HepG2 (cell line): Measurements from ENCODE around the gene ZNF213. TPM values are rescaled to one million over a fixed set of nuclear protein-coding genes. Genes with fewer than 3 reads are reported as not detected.
A peak's percentile ranks its signal among the peaks of the same experiment; 100 is the strongest.

Experiments used
- ATAD3A ChIP-seq: sonication (generic); formaldehyde crosslinking; IDR thresholded peaks from 2 replicates; pipeline ENCODE4 v1.4.0; 2020; ENCODE audit warnings: missing genetic modification reagents
- CERS6 ChIP-seq: sonication (generic); formaldehyde crosslinking; IDR thresholded peaks from 2 replicates; pipeline ENCODE4 v1.5.0; 2020; ENCODE audit warnings: missing genetic modification reagents
- CREB1 ChIP-seq, 2 experiments: fragments of 450-650 bp in 1 of 2; IDR thresholded peaks; 2 replicates each; pipeline ENCODE4 v1.6.1; 2016 to 2017; ENCODE audit warnings: control low read depth in 1 of 2, mild to moderate bottlenecking in 1 of 2, missing compliant biosample characterization in 1 of 2, missing genetic modification characterization in 1 of 2
- E2F5 ChIP-seq: sonication (generic); formaldehyde crosslinking; conservative IDR thresholded peaks from 2 replicates; pipeline ENCODE4 v1.4.0; 2020; ENCODE audit warnings: missing genetic modification reagents
- FOXM1 ChIP-seq: sonication (generic); formaldehyde crosslinking; IDR thresholded peaks from 2 replicates; pipeline ENCODE4 v1.5.0; 2020; ENCODE audit warnings: missing genetic modification reagents
- GATAD2A ChIP-seq: IDR thresholded peaks from 2 replicates; pipeline ENCODE4 v1.6.1; 2016
- GPN1 ChIP-seq: sonication (generic); formaldehyde crosslinking; IDR thresholded peaks from 2 replicates; pipeline ENCODE4 v1.5.1; 2020; ENCODE audit warnings: missing genetic modification reagents, borderline replicate concordance
- HIVEP1 ChIP-seq: sonication (generic); formaldehyde crosslinking; IDR thresholded peaks from 2 replicates; pipeline ENCODE4 v1.4.0; 2020; ENCODE audit warnings: mild to moderate bottlenecking, missing genetic modification reagents
- HNF4A ChIP-seq: sonication (generic); formaldehyde crosslinking; IDR thresholded peaks from 2 replicates; pipeline ENCODE4 v1.4.0; 2020; ENCODE audit warnings: missing genetic modification reagents
- HNRNPLL ChIP-seq: fragments of 200-400 bp; formaldehyde crosslinking; IDR thresholded peaks from 2 replicates; pipeline ENCODE4 v1.6.1; 2017; ENCODE audit warnings: mild to moderate bottlenecking, low read depth, low read length; ENCODE audit not compliant: poor library complexity, severe bottlenecking
- HOXA9 ChIP-seq: sonication (generic); formaldehyde crosslinking; IDR thresholded peaks from 2 replicates; pipeline ENCODE4 v1.8.1; 2022; ENCODE audit warnings: missing genetic modification reagents, mild to moderate bottlenecking, moderate library complexity, borderline replicate concordance
- HOXD1 ChIP-seq: sonication (generic); formaldehyde crosslinking; IDR thresholded peaks from 2 replicates; pipeline ENCODE4 v1.5.0; 2020; ENCODE audit warnings: missing genetic modification reagents
- JARID2 ChIP-seq: sonication (generic); formaldehyde crosslinking; IDR thresholded peaks from 2 replicates; pipeline ENCODE4 v1.8.1; 2023; ENCODE audit warnings: missing genetic modification reagents, inconsistent platforms; ENCODE audit not compliant: insufficient replicate concordance
- MAFF ChIP-seq: IDR thresholded peaks from 2 replicates; pipeline ENCODE4 v1.6.1; 2011; ENCODE audit warnings: low read depth, low read length, improper control_type of control experiment
- MZF1 ChIP-seq: sonication (generic); formaldehyde crosslinking; IDR thresholded peaks from 2 replicates; pipeline ENCODE4 v1.8.1; 2023; ENCODE audit warnings: mild to moderate bottlenecking, missing genetic modification reagents, borderline replicate concordance
- PHF21A ChIP-seq: sonication (generic); formaldehyde crosslinking; IDR thresholded peaks from 2 replicates; pipeline ENCODE4 v1.5.0; 2020; ENCODE audit warnings: mild to moderate bottlenecking, missing genetic modification reagents
- SATB2 ChIP-seq: sonication (generic); formaldehyde crosslinking; IDR thresholded peaks from 2 replicates; pipeline ENCODE4 v1.5.0; 2020; ENCODE audit warnings: missing genetic modification reagents
- TBL1XR1 ChIP-seq: fragments of 150-350 bp; IDR thresholded peaks from 2 replicates; pipeline ENCODE4 v1.6.1; 2014; ENCODE audit warnings: borderline replicate concordance, low read length; ENCODE audit not compliant: partially characterized antibody
- TBP ChIP-seq: sonication (generic); formaldehyde crosslinking; IDR thresholded peaks from 2 replicates; pipeline ENCODE4 v1.5.0; 2020; ENCODE audit warnings: missing genetic modification reagents
- TOE1 ChIP-seq: sonication (generic); formaldehyde crosslinking; IDR thresholded peaks from 2 replicates; pipeline ENCODE4 v1.4.0; 2020; ENCODE audit warnings: mild to moderate bottlenecking, missing genetic modification reagents
- UBTF ChIP-seq: sonication (generic); formaldehyde crosslinking; IDR thresholded peaks from 2 replicates; pipeline ENCODE4 v1.4.0; 2020; ENCODE audit warnings: mild to moderate bottlenecking, missing genetic modification reagents
- ZNF136 ChIP-seq: sonication (generic); formaldehyde crosslinking; IDR thresholded peaks from 2 replicates; pipeline ENCODE4 v1.8.1; 2022; ENCODE audit warnings: low read depth, mild to moderate bottlenecking, moderate library complexity, missing genetic modification reagents
- ZNF260 ChIP-seq: sonication (generic); formaldehyde crosslinking; IDR thresholded peaks from 2 replicates; pipeline ENCODE4 v1.4.0; 2020; ENCODE audit warnings: missing genetic modification reagents, low read depth, mild to moderate bottlenecking, borderline replicate concordance
- ZNF510 ChIP-seq: sonication (generic); formaldehyde crosslinking; IDR thresholded peaks from 2 replicates; pipeline ENCODE4 v1.4.0; 2020; ENCODE audit warnings: low read depth, mild to moderate bottlenecking, missing genetic modification reagents
- ZNF556 ChIP-seq: sonication (generic); formaldehyde crosslinking; IDR thresholded peaks from 2 replicates; pipeline ENCODE4 v1.4.0; 2020; ENCODE audit warnings: mild to moderate bottlenecking, missing genetic modification reagents, borderline replicate concordance
- ZNF569 ChIP-seq: sonication (generic); formaldehyde crosslinking; IDR thresholded peaks from 2 replicates; pipeline ENCODE4 v1.5.0; 2020; ENCODE audit warnings: mild to moderate bottlenecking, missing genetic modification reagents, moderate library complexity, borderline replicate concordance
- ZNF652 ChIP-seq: IDR thresholded peaks from 2 replicates; pipeline ENCODE4 v1.6.1; 2016; ENCODE audit warnings: low read depth, borderline replicate concordance
- ZNF772 ChIP-seq: sonication (generic); formaldehyde crosslinking; IDR thresholded peaks from 2 replicates; pipeline ENCODE4 v1.5.0; 2020; ENCODE audit warnings: mild to moderate bottlenecking, missing genetic modification reagents
- polyA plus RNA-seq, 8 experiments: library from polyadenylated mRNA; depleted of rRNA in 3 of 8; stranded (reverse) in 7 of 8; unstranded in 1 of 8; fragments of >200 nt; fragmentation: Illumina TruSeq in 4 of 8; extraction: Trizol in 4 of 8; gene quantifications; 2 replicates each; pipeline versions ENCODE4 v1.2.1 to v1.2.3, GENCODE V29; 2011 to 2016; ENCODE audit warnings: low read depth in 4 of 8, missing spikeins in 1 of 8, mixed read lengths in 1 of 8; ENCODE audit not compliant: insufficient read depth in 1 of 8
- total RNA-seq, 5 experiments: library from RNA; depleted of rRNA; stranded (reverse); fragments of >200 nt; fragmentation: Illumina TruSeq; extraction: Trizol; gene quantifications; 2 replicates each; pipeline ENCODE4 v1.2.3, GENCODE V29; 2016; ENCODE audit warnings: low read depth in 1 of 5

Gene ZNF213
- total and polyA plus RNA-seq, 2 of the 13 experiments (the other 11 are each of a cell fraction or from before 2014, with no cell fraction given): 0.59 to 0.97 TPM

DNA sequence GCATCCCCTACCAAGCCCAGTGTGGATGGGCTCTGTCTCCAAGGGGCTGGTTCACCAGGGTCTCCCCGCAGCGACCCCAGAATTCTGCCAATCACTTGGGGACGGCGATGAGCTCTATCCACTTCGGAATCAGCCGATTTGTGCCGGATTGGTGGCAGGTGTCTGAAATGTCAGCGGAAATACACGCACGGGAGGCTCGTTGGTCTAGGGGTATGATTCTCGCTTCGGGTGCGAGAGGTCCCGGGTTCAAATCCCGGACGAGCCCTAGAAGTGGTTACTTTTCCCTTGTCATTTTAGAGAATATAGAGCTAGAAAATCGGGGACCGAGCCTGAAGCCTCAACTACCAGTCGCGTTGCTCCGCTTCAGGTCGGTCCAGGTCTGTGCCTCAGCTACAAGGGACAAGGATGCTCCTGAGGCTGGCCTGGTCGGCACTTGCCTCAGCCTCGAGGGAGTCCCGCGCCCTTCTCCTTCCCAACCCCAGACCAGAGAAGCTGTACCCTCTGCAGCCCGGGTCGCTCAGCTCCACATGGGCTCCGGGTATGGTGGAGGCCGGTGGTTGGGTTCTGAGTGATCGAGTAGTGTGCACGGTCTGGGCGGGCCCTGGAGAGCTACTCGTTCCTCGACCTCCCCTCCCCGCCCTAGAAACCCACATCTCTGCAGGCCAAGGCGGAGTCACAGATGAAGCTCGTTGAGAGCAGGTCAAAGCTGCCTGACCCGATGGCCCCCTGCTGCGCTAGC is 37.2 kb downstream of the ZNF213 start (continued):
- TF ChIP-seq HOXA9: no peak
- TF ChIP-seq ZNF260 (CRISPR knock-in tag): no peak
- TF ChIP-seq HOXD1 (CRISPR knock-in tag): no peak
- TF ChIP-seq HIVEP1 (CRISPR knock-in tag): no peak
- TF ChIP-seq CERS6 (CRISPR knock-in tag): no peak
- no peak for TF ChIP-seq SATB2 (CRISPR knock-in tag)
- TF ChIP-seq UBTF (CRISPR knock-in tag): peak; percentile 81
- TF ChIP-seq MAFF: no peak
- TF ChIP-seq FOXM1 (CRISPR knock-in tag): no peak
- TF ChIP-seq TBL1XR1: no peak
- TF ChIP-seq E2F5 (CRISPR knock-in tag): no peak
- TF ChIP-seq ZNF772 (CRISPR knock-in tag): no peak
- TF ChIP-seq ZNF652 (CRISPR knock-in tag): no peak
- TF ChIP-seq ZNF510 (CRISPR knock-in tag): no peak
- TF ChIP-seq CREB1 (IDR thresholded peaks at IDR 0.05): no peak
- TF ChIP-seq CREB1 (CRISPR knock-in tag; IDR thresholded peaks at IDR 0.05): peak; percentile 26; the same call in 1 of the 2 replicates
- TF ChIP-seq ATAD3A (CRISPR knock-in tag): no peak
- TF ChIP-seq ZNF556 (CRISPR knock-in tag): no peak
- TF ChIP-seq PHF21A (CRISPR knock-in tag): no peak; the same call in 1 of the 2 replicates
- no peak for TF ChIP-seq ZNF569 (CRISPR knock-in tag)
- TF ChIP-seq GPN1 (CRISPR knock-in tag): no peak
- no peak for TF ChIP-seq HNRNPLL
- TF ChIP-seq TOE1 (CRISPR knock-in tag): no peak
- TF ChIP-seq MZF1 (CRISPR knock-in tag): no peak
- no peak for TF ChIP-seq HNF4A (CRISPR knock-in tag)
- no peak for TF ChIP-seq TBP (CRISPR knock-in tag)
- no peak for TF ChIP-seq JARID2 (CRISPR knock-in tag)
- no peak for TF ChIP-seq ZNF136 (CRISPR knock-in tag)
- TF ChIP-seq GATAD2A (CRISPR knock-in tag): peak; percentile 52; the same call in 1 of the 2 replicates
